Pancreas (tissue), 10 donors: ENCODE measurements around the gene C12orf42. TPM values are rescaled to one million over a fixed set of nuclear protein-coding genes. Genes with fewer than 3 reads are reported as not detected.
A peak's percentile ranks its signal among the peaks of the same experiment; 100 is the strongest.

Experiments
- ATAC-seq, 4 donors: fragments of 200-7000 bp; cut with Tn5 transposase; one replicate each; pipeline versions ENCODE4 v1.8.0 to v1.9.1; 2020; ENCODE audit warnings: mild to moderate bottlenecking in 4 of 4, moderate library complexity in 4 of 4
- DNase-seq, 6 donors: peaks; one replicate each; pipeline ENCODE4 v3.0.0-alpha.2; 2020
- FAIRE-seq: peaks from 2 replicates; lab custom pipeline; 2012; peaks lifted over from hg19 to GRCh38; lab: Jason Lieb, UNC
- H3K27ac ChIP-seq, 4 donors: fragments of 200-600 bp; sonication (generic); 1 replicate in 3 of 4; 2 replicates in 1 of 4; pipeline versions ENCODE4 v1.5.0 to v1.8.0; 2020
- H3K27me3 ChIP-seq, 4 donors: fragments of 200-600 bp; one replicate each; pipeline ENCODE4 v1.8.0; 2021
- H3K36me3 ChIP-seq, 3 donors: fragments of 200-600 bp; sonication (generic) in 1 of 3; one replicate each; pipeline versions ENCODE4 v1.5.0 to v1.8.0; 2020 to 2021
- H3K4me1 ChIP-seq, 3 donors: fragments of 200-600 bp; one replicate each; pipeline ENCODE4 v1.8.0; 2021
- H3K4me3 ChIP-seq, 4 donors: fragments of 200-600 bp; sonication (generic) in 2 of 4; one replicate each; pipeline versions ENCODE4 v1.5.0 to v1.8.0; 2020 to 2021
- H3K9me3 ChIP-seq, 4 donors: fragments of 200-600 bp; one replicate each; pipeline ENCODE4 v1.8.0; 2021
- CTCF ChIP-seq, 4 donors: fragments of 200-600 bp; sonication (generic) in 3 of 4; IDR thresholded peaks; one replicate each; pipeline versions ENCODE4 v1.5.0 to v1.8.0; 2021; ENCODE audit warnings: antibody characterized with exemption in 4 of 4
- WGBS, 2 donors: extraction: QIAGEN DNeasy Blood & Tissue Kit; methylation state at CpG; one replicate each; pipeline ENCODE4 v1.1.7; 2013; 5-methylcytosine and 5-hydroxymethylcytosine counted together
- intact Hi-C, 3 donors: fragments of 100-400 bp; cut with DNase I; formaldehyde crosslinking; loops; one replicate each; pipeline versions ENCODE4 v1.11.1 to v1.14.2; 2022
- polyA plus RNA-seq, 2 donors: library from polyadenylated mRNA; stranded (reverse); fragments of 200-250 nt; gene quantifications; one replicate each; pipeline ENCODE4 v1.2.3, GENCODE V29; 2013
- total RNA-seq, 6 donors: library from RNA; stranded (reverse); fragmentation: NEBNext Ultra II Directional in 4 of 6; extraction: Animal tissue kit (Norgen Biotek cat#: 25700) in 4 of 6; gene quantifications; one replicate each; pipeline versions ENCODE4 v1.2.1 to v1.2.4, GENCODE V29; 2021 to 2023
- donor health status: healthy with polysubstance abuse.
- donor health status: DM: no; HTN: no; CAD: no; lungs with moderate emphysema.
- donor health status: DM: no; HTN: no; CAD: no.
- donor health status: control.
- donor health status: control.
- donor health status: Bipolar disorder and iron deficiency.
- donor health status: DM: yes; HTN: yes; CAD: no.
- donor health status: DM: no; HTN: no; CAD: no.
- donor health status: DM: no; HTN: no; CAD: no.
- donor health status: DM: yes; HTN: yes; CAD: no.

The C12orf42 gene
- total and polyA plus RNA-seq, 8 donors = not detected

DNA sequence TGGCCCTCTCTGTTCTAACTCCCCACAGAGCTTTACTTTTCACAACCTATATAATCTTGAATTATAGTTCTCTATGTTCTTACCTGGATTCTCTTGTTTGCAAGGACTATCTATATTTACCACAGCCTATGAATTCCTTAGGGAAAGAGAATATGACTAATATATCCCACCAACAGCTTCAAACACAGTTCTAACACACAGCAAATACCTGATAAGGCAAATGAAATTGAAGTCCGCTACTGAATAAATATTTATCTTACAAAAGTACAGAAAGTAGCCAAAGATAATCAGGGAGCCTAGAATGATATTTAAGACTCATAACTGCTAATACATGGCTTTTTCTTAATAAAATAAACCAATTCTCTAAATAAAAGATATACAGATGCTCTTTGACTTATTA is 165.1 kb downstream of the C12orf42 start:
- intact Hi-C loops = no loop called here
- no peak for FAIRE-seq

GRCh38 chr12:103327676-103328075 is 168.1 kb downstream of the C12orf42 start:
- no peaks in the 10 kb centered on the region for H3K27me3 ChIP-seq
- no peak overlapping the region for H3K27ac ChIP-seq
- H3K36me3 ChIP-seq = no peaks in the 10 kb centered on the region
- no peak for TF ChIP-seq CTCF (IDR thresholded peaks at IDR 0.05)
- intact Hi-C loops = no loop called here
- peaks cover 0 to 4% (median 0%) of the 10 kb centered on the region in 3 donors for H3K4me1 ChIP-seq
- ATAC-seq (no peak), FAIRE-seq (no peak), DNase-seq (no peak)
- no peak overlapping the region for H3K4me3 ChIP-seq
- no peaks in the 10 kb centered on the region for H3K9me3 ChIP-seq

More for the DNA sequence above, 165.1 kb downstream of the C12orf42 start:
- ATAC-seq (peak in 3 of 4 donors; percentile 12 to 61 (median 58)), DNase-seq (no peak)
- Histone ChIP-seq H3K4me3 (no peak overlapping the region), H3K36me3 (no peaks in the 10 kb centered on the region), H3K9me3 (no peaks in the 10 kb centered on the region), H3K27me3 (no peaks in the 10 kb centered on the region), H3K27ac (no peak overlapping the region), H3K4me1 (peaks cover 0 to 4% (median 0%) of the 10 kb centered on the region in 3 donors)
- 7 to 23% methylated on average over 1 of the region's 1 CpG for whole genome bisulfite sequencing, 2 donors
- no peak for TF ChIP-seq CTCF (IDR thresholded peaks at IDR 0.05)

GRCh38 chr12:103326190-103326589 is 169.6 kb downstream of the C12orf42 start:
- H3K27ac ChIP-seq = no peak overlapping the region
- H3K9me3 ChIP-seq = no peaks in the 10 kb centered on the region
- no peak for ATAC-seq
- H3K4me1 ChIP-seq = peaks cover 0 to 4% (median 0%) of the 10 kb centered on the region in 3 donors
- TF ChIP-seq CTCF (IDR thresholded peaks at IDR 0.05) = no peak
- no peak for DNase-seq
- WGBS, 2 donors = 78 to 85% methylated on average over 3 of the region's 3 CpGs
- H3K27me3 ChIP-seq = no peaks in the 10 kb centered on the region
- intact Hi-C loops = no loop called here
- no peaks in the 10 kb centered on the region for H3K36me3 ChIP-seq
- no peak overlapping the region for H3K4me3 ChIP-seq
- no peak for FAIRE-seq

- FAIRE-seq (no peak), DNase-seq (no peak), ATAC-seq (no peak)
- Histone ChIP-seq H3K27ac (no peak overlapping the region), H3K27me3 (no peaks in the 10 kb centered on the region), H3K4me1 (no peaks in the 10 kb centered on the region), H3K36me3 (no peaks in the 10 kb centered on the region), H3K9me3 (no peaks in the 10 kb centered on the region), H3K4me3 (no peak overlapping the region)
- TF ChIP-seq CTCF (IDR thresholded peaks at IDR 0.05) = no peak
- intact Hi-C loops = no loop called here
- WGBS, 2 donors = 6 to 7% methylated on average over 2 of the region's 2 CpGs
Measured at GRCh38 chr12:103318566-103318965, 177.2 kb downstream of the C12orf42 start.

GRCh38 chr12:103317220-103317619 is 178.5 kb downstream of the C12orf42 start:
- Histone ChIP-seq H3K4me3 (no peak overlapping the region), H3K36me3 (no peaks in the 10 kb centered on the region), H3K27ac (no peak overlapping the region), H3K9me3 (no peaks in the 10 kb centered on the region), H3K4me1 (no peaks in the 10 kb centered on the region), H3K27me3 (no peaks in the 10 kb centered on the region)
- 72 to 74% methylated on average over 1 of the region's 1 CpG for WGBS, 2 donors
- intact Hi-C loops = no loop called here
- FAIRE-seq = no peak
- ATAC-seq = no peak
- TF ChIP-seq CTCF (IDR thresholded peaks at IDR 0.05) = no peak
- DNase-seq = no peak
